K562 (cell line): ENCODE data around the gene ABCB6. TPM values are rescaled to one million over a fixed set of nuclear protein-coding genes. Genes with fewer than 3 reads are reported as not detected.
A peak's percentile ranks its signal among the peaks of the same experiment; 100 is the strongest.

Experiments
- ATAC-seq: fragments of 200-7000 bp; cut with Tn5 transposase; 3 replicates; pipeline ENCODE4 v1.9.1; 2020; ENCODE audit warnings: moderate library complexity
- BruUV-seq: library from RNA; stranded (reverse); fragments of 400-500 nt; replicated peaks from 2 replicates; lab custom pipeline; 2021; lab: Mats Ljungman, UMichigan
- CTCF ChIA-PET: fragments of 300-600 bp; formaldehyde crosslinking; extraction: SDS; loops from one replicate; lab custom pipeline; 2021; ENCODE audit warnings: low intra/inter-chr PET ratio; lab: Yijun Ruan, JAX
- POLR2A ChIA-PET: fragments of 300-600, 350-650 bp; sonication (Branson Sonifier 250); formaldehyde crosslinking; extraction: SDS; loops from one replicate; lab custom pipeline; 2021; ENCODE audit warnings: antibody characterized with exemption, inconsistent platforms; lab: Yijun Ruan, JAX
- DNase-seq, 4 experiments: peaks; one replicate each; pipeline versions ENCODE4 v3.0.0 to v3.0.0-alpha.2; 2011 to 2018; ENCODE audit warnings: low spot score in 3 of 4, mixed read lengths in 3 of 4; ENCODE audit errors: extremely low read depth in 1 of 4
- FAIRE-seq: peaks from 2 replicates; lab custom pipeline; 2011; peaks lifted over from hg19 to GRCh38; lab: Jason Lieb, UNC
- H2AFZ ChIP-seq: 2 replicates; pipeline ENCODE4 v1.6.0; 2011; ENCODE audit warnings: low read depth, low read length, control low read depth, inconsistent platforms
- H3K27ac ChIP-seq: fragments of 200-600 bp; 3 replicates; pipeline ENCODE4 v1.8.0; 2011; ENCODE audit warnings: low read depth, mild to moderate bottlenecking, control low read depth, inconsistent platforms, low read length, moderate library complexity, mixed read lengths; ENCODE audit errors: extremely low read depth
- H3K27me3 ChIP-seq, 2 experiments: fragments of 300-600 bp in 1 of 2; 2 replicates in 1 of 2; 3 replicates in 1 of 2; pipeline versions ENCODE4 v1.6.0 to v1.8.0; 2011; ENCODE audit warnings: inconsistent platforms in 2 of 2, low read length in 2 of 2, mild to moderate bottlenecking in 1 of 2, mixed read lengths in 1 of 2, moderate library complexity in 1 of 2; ENCODE audit not compliant: control insufficient read depth in 2 of 2, insufficient read depth in 2 of 2
- H3K36me3 ChIP-seq: fragments of 300-600 bp; 3 replicates; pipeline ENCODE4 v1.8.0; 2011; ENCODE audit warnings: mild to moderate bottlenecking, low read length, inconsistent platforms; ENCODE audit not compliant: control insufficient read depth, insufficient read depth
- H3K4me1 ChIP-seq, 2 experiments: fragments of 200-600 bp in 1 of 2; replicated peaks in 1 of 2; 2 replicates in 1 of 2; 3 replicates in 1 of 2; pipeline versions ENCODE4 v1.5.1 to v1.8.0; 2011; ENCODE audit warnings: inconsistent platforms in 2 of 2, low read length in 2 of 2, mild to moderate bottlenecking in 1 of 2, mixed read lengths in 1 of 2, moderate library complexity in 1 of 2; ENCODE audit not compliant: control insufficient read depth in 2 of 2, insufficient read depth in 2 of 2
- H3K4me2 ChIP-seq: 2 replicates; pipeline ENCODE4 v1.6.1; 2011; ENCODE audit warnings: low read length, control low read depth, inconsistent platforms, mixed read lengths; ENCODE audit not compliant: insufficient read depth
- H3K4me3 ChIP-seq: fragments of 200-600 bp; sonication (generic), shearing (Covaris generic); 2 replicates; pipeline ENCODE4 v1.5.1; 2016; ENCODE audit warnings: control low read depth, inconsistent platforms
- H3K79me2 ChIP-seq: fragments of 200-600 bp; 3 replicates; pipeline ENCODE4 v1.8.0; 2011; ENCODE audit warnings: low read length, inconsistent platforms; ENCODE audit not compliant: control insufficient read depth, insufficient read depth
- H3K9ac ChIP-seq, 2 experiments: 2 replicates each; pipeline versions ENCODE4 v1.6.0 to v1.6.1; 2011; ENCODE audit warnings: low read depth in 2 of 2, low read length in 2 of 2, control low read depth in 1 of 2, inconsistent platforms in 1 of 2, mild to moderate bottlenecking in 1 of 2, mixed read lengths in 1 of 2; ENCODE audit not compliant: insufficient read depth in 1 of 2
- H3K9me1 ChIP-seq: one replicate; pipeline ENCODE4 v1.6.0; 2011; ENCODE audit warnings: inconsistent platforms, mild to moderate bottlenecking, low read length, moderate library complexity; ENCODE audit not compliant: control insufficient read depth, insufficient read depth
- H3K9me3 ChIP-seq: replicated peaks from 2 replicates; pipeline ENCODE4 v1.5.1; 2011; ENCODE audit warnings: low read depth, low read length, inconsistent platforms; ENCODE audit not compliant: control insufficient read depth, insufficient read depth
- H4K20me1 ChIP-seq: replicated peaks from 2 replicates; pipeline ENCODE4 v1.6.1; 2011; ENCODE audit warnings: low read length, inconsistent platforms, mixed read lengths; ENCODE audit not compliant: control insufficient read depth, insufficient read depth
- CCNT2 ChIP-seq: IDR thresholded peaks from 2 replicates; pipeline ENCODE4 v1.6.1; 2011; ENCODE audit warnings: borderline replicate concordance, low read depth, mild to moderate bottlenecking, moderate library complexity, mixed read lengths, low read length; ENCODE audit not compliant: insufficient read length; ENCODE audit errors: extremely low read depth
- CTBP1 ChIP-seq: fragments of 450-650 bp; IDR thresholded peaks from 2 replicates; pipeline ENCODE4 v1.6.1; 2016; ENCODE audit warnings: borderline replicate concordance
- ERF ChIP-seq: fragments of 450-650 bp; formaldehyde crosslinking; IDR thresholded peaks from 2 replicates; pipeline ENCODE4 v1.4.0; 2020; ENCODE audit warnings: mild to moderate bottlenecking, mixed read lengths
- FOXO4 ChIP-seq: fragments of 450-650 bp; formaldehyde crosslinking; IDR thresholded peaks from 2 replicates; pipeline ENCODE4 v1.4.0; 2020; ENCODE audit warnings: mild to moderate bottlenecking, moderate library complexity
- HDAC2 ChIP-seq: fragments of 450-650 bp; IDR thresholded peaks from 2 replicates; pipeline ENCODE4 v1.6.1; 2016; ENCODE audit warnings: mild to moderate bottlenecking
- HMBOX1 ChIP-seq: sonication (generic); IDR thresholded peaks from 2 replicates; pipeline ENCODE4 v1.6.1; 2016
- HMGN3 ChIP-seq: IDR thresholded peaks from 2 replicates; pipeline ENCODE4 v1.6.1; 2011; ENCODE audit warnings: borderline replicate concordance, low read depth, mild to moderate bottlenecking, mixed read lengths, low read length; ENCODE audit not compliant: insufficient read length; ENCODE audit errors: extremely low read depth
- NR1H2 ChIP-seq: sonication (generic); formaldehyde crosslinking; IDR thresholded peaks from 2 replicates; pipeline ENCODE4 v1.4.0; 2020; ENCODE audit warnings: mild to moderate bottlenecking, missing genetic modification reagents
- PCBP2 ChIP-seq: fragments of 200-400 bp; formaldehyde crosslinking; IDR thresholded peaks from 2 replicates; pipeline ENCODE4 v1.6.1; 2018; ENCODE audit warnings: low read length, low read depth, mild to moderate bottlenecking, moderate library complexity; ENCODE audit not compliant: poor library complexity, severe bottlenecking
- PURB ChIP-seq: sonication (generic); formaldehyde crosslinking; IDR thresholded peaks from 2 replicates; pipeline ENCODE4 v1.9.0; 2021; ENCODE audit warnings: low read depth, mild to moderate bottlenecking, missing genetic modification reagents
- RBM14 ChIP-seq: fragments of 200-400 bp; formaldehyde crosslinking; IDR thresholded peaks from 2 replicates; pipeline ENCODE4 v1.6.1; 2018; ENCODE audit warnings: low read depth, mild to moderate bottlenecking, low read length, moderate library complexity, borderline replicate concordance; ENCODE audit not compliant: insufficient read depth
- SP2 ChIP-seq: IDR thresholded peaks from 2 replicates; pipeline ENCODE4 v1.6.1; 2011; ENCODE audit warnings: mild to moderate bottlenecking, low read depth, low read length, moderate library complexity; ENCODE audit not compliant: poor library complexity, severe bottlenecking; ENCODE audit errors: extremely low read depth
- TEAD4 ChIP-seq, 2 experiments: sonication (generic) in 1 of 2; formaldehyde crosslinking in 1 of 2; IDR thresholded peaks; 2 replicates each; pipeline versions ENCODE4 v1.6.1 to v1.8.0; 2012 to 2022; ENCODE audit warnings: borderline replicate concordance in 1 of 2, inconsistent platforms in 1 of 2, low read length in 1 of 2, mild to moderate bottlenecking in 1 of 2, missing genetic modification reagents in 1 of 2
- THRB ChIP-seq: fragments of 450-650 bp; formaldehyde crosslinking; conservative IDR thresholded peaks from 2 replicates; pipeline ENCODE4 v1.4.0; 2022; ENCODE audit warnings: mild to moderate bottlenecking, missing genetic modification characterization
- ZNF140 ChIP-seq: fragments of 250-450 bp; sonication (Bioruptor Pico); IDR thresholded peaks from 2 replicates; pipeline ENCODE4 v1.8.0; 2021; ENCODE audit warnings: moderate library complexity, mild to moderate bottlenecking, inconsistent platforms
- WGBS: fragments of 100-300 bp; shearing (Covaris generic); methylation state at CpG from one replicate; pipeline ENCODE4 v1.1.6; 2016; ENCODE audit warnings: low coverage, mixed read lengths; ENCODE audit not compliant: insufficient coverage; ENCODE audit errors: missing lambda C conversion rate; 5-methylcytosine and 5-hydroxymethylcytosine counted together
- in situ Hi-C: fragments of 300-500 bp; cut with MboI; formaldehyde crosslinking; loops from 4 replicates; pipeline ENCODE4 v1.15.0; 2018; ENCODE audit warnings: inconsistent platforms, mixed read lengths
- intact Hi-C: fragments of 100-400 bp; cut with micrococcal nuclease; formaldehyde crosslinking; loops from 2 replicates; pipeline ENCODE4 v1.14.2; 2022
- polyA plus RNA-seq, 8 experiments: library from polyadenylated mRNA; depleted of rRNA in 4 of 8; stranded (reverse) in 5 of 8; unstranded in 3 of 8; fragments of >200 nt; fragmentation: Nextera tagmentation in 2 of 8; fragmentation: Illumina TruSeq in 1 of 8; extraction: Ambion mirVana in 2 of 8; extraction: Trizol in 1 of 8; gene quantifications; 2 replicates each; pipeline versions ENCODE4 v1.2.1 to v1.2.3, GENCODE V29; 2011 to 2014; ENCODE audit warnings: inconsistent platforms in 1 of 8, missing spikeins in 1 of 8
- total RNA-seq, 7 experiments: library from RNA; depleted of rRNA in 6 of 7; stranded (reverse); fragments of >200 nt in 6 of 7; fragmentation: Illumina TruSeq in 2 of 7; extraction: Trizol in 2 of 7; gene quantifications; 2 replicates each; pipeline versions ENCODE4 v1.2.1 to v1.2.3, GENCODE V29; 2011 to 2021; ENCODE audit warnings: low replicate concordance in 1 of 7

Gene ABCB6
- total and polyA plus RNA-seq, 9 of the 15 experiments (the other 6 are each of a cell fraction or from before 2014, with no cell fraction given): 3.7 to 29.8 (median 16.8) TPM

GRCh38 chr2:219218732-219219701 is at the start of gene ABCB6 (continued):
- no peak for TF ChIP-seq THRB (CRISPR knock-in tag)
- peak; percentile 61 for TF ChIP-seq CCNT2
- peak; percentile 33; the same call in 1 of the 2 replicates for TF ChIP-seq CTBP1
- peak; percentile 87 for TF ChIP-seq ERF (CRISPR knock-in tag)
- peak; percentile 21 for TF ChIP-seq HMGN3

DNA sequence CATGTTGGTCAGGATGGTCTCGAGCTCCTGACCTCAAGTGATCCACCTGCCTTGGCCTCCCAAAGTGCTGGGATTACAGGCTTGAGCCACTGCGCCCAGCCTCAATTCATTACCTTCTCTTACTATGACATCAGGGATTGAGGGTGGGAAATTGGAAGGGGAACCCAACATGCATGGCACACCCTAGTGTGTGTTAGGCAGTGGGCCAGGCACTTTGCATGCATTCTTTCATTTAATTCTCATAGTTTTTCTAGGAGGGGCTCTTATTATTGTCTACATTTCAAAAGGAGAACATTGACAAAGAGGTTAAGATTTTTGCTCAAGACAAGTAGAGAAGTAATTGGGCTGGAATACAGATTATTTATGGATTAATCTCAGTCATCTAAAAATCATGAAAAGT is 49.5 kb upstream of the ABCB6 start:
- ATAC-seq (no peak), FAIRE-seq (no peak), DNase-seq (no peak)
- TF ChIP-seq ZNF140 (CRISPR knock-in tag) (no peak), HMBOX1 (no peak), SP2 (no peak), FOXO4 (CRISPR knock-in tag) (no peak), PCBP2 (no peak), RBM14 (no peak), PURB (CRISPR knock-in tag) (no peak), HDAC2 (no peak), NR1H2 (CRISPR knock-in tag) (no peak), TEAD4 (IDR thresholded peaks at IDR 0.05; ENCODE audit: low read length) (no peak), TEAD4 (CRISPR knock-in tag; IDR thresholded peaks at IDR 0.05; ENCODE audit: borderline replicate concordance) (no peak)
- ChIA-PET POLR2A (no interaction called here), CTCF (no interaction called here)
- H3K9me3 ChIP-seq: no peaks in the 10 kb centered on the region
- H3K9me1 ChIP-seq: no peaks in the 10 kb centered on the region
- no peaks in the 10 kb centered on the region for H3K36me3 ChIP-seq
- no peaks in the 10 kb centered on the region for H3K27me3 ChIP-seq
- H3K27ac ChIP-seq: no peak overlapping the region
- peaks cover 4 to 9% of the 10 kb centered on the region in 2 experiments; a peak in 3 of 5 replicates for H3K4me1 ChIP-seq
- no peak overlapping the region for H2AFZ ChIP-seq
- intact Hi-C loops (no loop called here), in situ Hi-C loops (no loop called here)
- BruUV-seq: no TSS peak
- H3K79me2 ChIP-seq: no peaks in the 10 kb centered on the region
- WGBS: 91% methylated on average over 1 of the region's 2 CpGs
- H3K4me3 ChIP-seq: no peak overlapping the region
- H4K20me1 ChIP-seq: no peaks in the 10 kb centered on the region
- no peak overlapping the region for H3K4me2 ChIP-seq
- no peak overlapping the region for H3K9ac ChIP-seq
